ENCODE results near the gene ADAM8. TPM values are rescaled to one million over a fixed set of nuclear protein-coding genes. Genes with fewer than 3 reads are reported as not detected.
"Not testable (repeated sequence)": the region's sequence is repeated elsewhere in the genome, so short reads cannot be mapped to it uniquely, and the experiment has no call there.

The ADAM8 gene
- 52.5 TPM for polyA plus RNA-seq (2012; ENCODE audit: low read depth, missing spikeins)

- DNase-seq (ENCODE audit: insufficient read length, low spot score) (peak; percentile 96), FAIRE-seq (peak; percentile 86)
- TF ChIP-seq POLR2A (IDR thresholded peaks at IDR 0.05; ENCODE audit: low read depth, low read length) (peak; percentile 21; the same call in 1 of the 2 replicates), PAX5 (IDR thresholded peaks at IDR 0.05; ENCODE audit: insufficient read depth, low read length, severe bottlenecking) (peak; percentile 91), POLR2AphosphoS5 (IDR thresholded peaks at IDR 0.05; ENCODE audit: low read depth, low read length) (peak; percentile 64; the same call in 1 of the 2 replicates), POU2F2 (IDR thresholded peaks at IDR 0.05; ENCODE audit: low read depth, low read length) (no peak), SPI1 (IDR thresholded peaks at IDR 0.05; ENCODE audit: low read depth, low read length) (no peak), TAF1 (IDR thresholded peaks at IDR 0.05; ENCODE audit: low read depth, low read length) (peak; percentile 64)
Observed at GRCh38 chr10:133276435-133277201, at the start of gene ADAM8. TSS of gene ADAM8 (minus strand) at chr10:133276868. CDS start at chr10:133276817, 51 bp downstream.

- DNase-seq (ENCODE audit: insufficient read length, low spot score) (no peak), FAIRE-seq (no peak)
- TF ChIP-seq TAF1 (IDR thresholded peaks at IDR 0.05; ENCODE audit: low read depth, low read length) = no peak
- TF ChIP-seq POLR2AphosphoS5 (IDR thresholded peaks at IDR 0.05; ENCODE audit: low read depth, low read length) = no peak
- no peak for TF ChIP-seq SPI1 (IDR thresholded peaks at IDR 0.05; ENCODE audit: low read depth, low read length)
Observed at GRCh38 chr10:133326223-133326551, 49.5 kb upstream of the ADAM8 start.

- DNase-seq (ENCODE audit: insufficient read length, low spot score) (no peak), FAIRE-seq (no peak)
- TF ChIP-seq POU2F2 (IDR thresholded peaks at IDR 0.05; ENCODE audit: low read depth, low read length) (no peak), SPI1 (IDR thresholded peaks at IDR 0.05; ENCODE audit: low read depth, low read length) (no peak), POLR2A (IDR thresholded peaks at IDR 0.05; ENCODE audit: low read depth, low read length) (no peak), POLR2AphosphoS5 (IDR thresholded peaks at IDR 0.05; ENCODE audit: low read depth, low read length) (no peak), PAX5 (IDR thresholded peaks at IDR 0.05; ENCODE audit: insufficient read depth, low read length, severe bottlenecking) (no peak), TAF1 (IDR thresholded peaks at IDR 0.05; ENCODE audit: low read depth, low read length) (no peak)
Observed at GRCh38 chr10:133325440-133326222, 49.0 kb upstream of the ADAM8 start.

- FAIRE-seq (no peak), DNase-seq (ENCODE audit: insufficient read length, low spot score) (no peak)
- TF ChIP-seq POLR2AphosphoS5 (IDR thresholded peaks at IDR 0.05; ENCODE audit: low read depth, low read length) = no peak
- no peak for TF ChIP-seq PAX5 (IDR thresholded peaks at IDR 0.05; ENCODE audit: insufficient read depth, low read length, severe bottlenecking)
- TF ChIP-seq SPI1 (IDR thresholded peaks at IDR 0.05; ENCODE audit: low read depth, low read length) = no peak
- TF ChIP-seq POLR2A (IDR thresholded peaks at IDR 0.05; ENCODE audit: low read depth, low read length) = no peak
- no peak for TF ChIP-seq TAF1 (IDR thresholded peaks at IDR 0.05; ENCODE audit: low read depth, low read length)
- TF ChIP-seq POU2F2 (IDR thresholded peaks at IDR 0.05; ENCODE audit: low read depth, low read length) = no peak
Observed at GRCh38 chr10:133324857-133325260, 48.2 kb upstream of the ADAM8 start.

- FAIRE-seq (peak; percentile 94), DNase-seq (ENCODE audit: insufficient read length, low spot score) (peak; percentile 60)
- TF ChIP-seq POU2F2 (IDR thresholded peaks at IDR 0.05; ENCODE audit: low read depth, low read length) (no peak), TAF1 (IDR thresholded peaks at IDR 0.05; ENCODE audit: low read depth, low read length) (no peak), SPI1 (IDR thresholded peaks at IDR 0.05; ENCODE audit: low read depth, low read length) (no peak), POLR2AphosphoS5 (IDR thresholded peaks at IDR 0.05; ENCODE audit: low read depth, low read length) (no peak), POLR2A (IDR thresholded peaks at IDR 0.05; ENCODE audit: low read depth, low read length) (no peak), PAX5 (IDR thresholded peaks at IDR 0.05; ENCODE audit: insufficient read depth, low read length, severe bottlenecking) (no peak)
Observed at GRCh38 chr10:133324198-133324792, 47.6 kb upstream of the ADAM8 start.

GRCh38 chr10:133322064-133322709 lies 45.5 kb upstream of the ADAM8 start:
- FAIRE-seq; DNase-seq (ENCODE audit: insufficient read length, low spot score): not testable (repeated sequence)

- not testable (repeated sequence) for FAIRE-seq; DNase-seq (ENCODE audit: insufficient read length, low spot score)
Observed at GRCh38 chr10:133320852-133321422, 44.3 kb upstream of the ADAM8 start.

GRCh38 chr10:133318494-133319127 lies 41.9 kb upstream of the ADAM8 start:
- peak; percentile 65 for DNase-seq (ENCODE audit: insufficient read length, low spot score)

GRCh38 chr10:133316732-133317131 lies 40.1 kb upstream of the ADAM8 start:
- FAIRE-seq = no peak
- TF ChIP-seq POLR2AphosphoS5 (IDR thresholded peaks at IDR 0.05; ENCODE audit: low read depth, low read length) (no peak), PAX5 (IDR thresholded peaks at IDR 0.05; ENCODE audit: insufficient read depth, low read length, severe bottlenecking) (no peak), SPI1 (IDR thresholded peaks at IDR 0.05; ENCODE audit: low read depth, low read length) (no peak), POU2F2 (IDR thresholded peaks at IDR 0.05; ENCODE audit: low read depth, low read length) (no peak), POLR2A (IDR thresholded peaks at IDR 0.05; ENCODE audit: low read depth, low read length) (no peak), TAF1 (IDR thresholded peaks at IDR 0.05; ENCODE audit: low read depth, low read length) (no peak)
- no peak for DNase-seq (ENCODE audit: insufficient read length, low spot score)

More at GRCh38 chr10:133318494-133319127, 41.9 kb upstream of the ADAM8 start:
- peak; percentile 75 for FAIRE-seq
- TF ChIP-seq POLR2A (IDR thresholded peaks at IDR 0.05; ENCODE audit: low read depth, low read length) (no peak), SPI1 (IDR thresholded peaks at IDR 0.05; ENCODE audit: low read depth, low read length) (no peak), PAX5 (IDR thresholded peaks at IDR 0.05; ENCODE audit: insufficient read depth, low read length, severe bottlenecking) (no peak), POLR2AphosphoS5 (IDR thresholded peaks at IDR 0.05; ENCODE audit: low read depth, low read length) (no peak), TAF1 (IDR thresholded peaks at IDR 0.05; ENCODE audit: low read depth, low read length) (no peak), POU2F2 (IDR thresholded peaks at IDR 0.05; ENCODE audit: low read depth, low read length) (no peak)
